HG02759 (cell line): ENCODE data around the gene RTL3.

Experiments used
- ATAC-seq: cut with Tn5 transposase; IDR thresholded peaks from one replicate; pipeline ENCODE4 v1.9.1; 2021; ENCODE audit warnings: mild to moderate bottlenecking, moderate library complexity; ENCODE audit not compliant: unreplicated experiment

The RTL3 gene

GRCh38 chrX:78619834-78620233, 39.3 kb downstream of the RTL3 start:
- ATAC-seq: no peak

GRCh38 chrX:78618987-78619386, 40.1 kb downstream of the RTL3 start:
- ATAC-seq: no peak

DNA sequence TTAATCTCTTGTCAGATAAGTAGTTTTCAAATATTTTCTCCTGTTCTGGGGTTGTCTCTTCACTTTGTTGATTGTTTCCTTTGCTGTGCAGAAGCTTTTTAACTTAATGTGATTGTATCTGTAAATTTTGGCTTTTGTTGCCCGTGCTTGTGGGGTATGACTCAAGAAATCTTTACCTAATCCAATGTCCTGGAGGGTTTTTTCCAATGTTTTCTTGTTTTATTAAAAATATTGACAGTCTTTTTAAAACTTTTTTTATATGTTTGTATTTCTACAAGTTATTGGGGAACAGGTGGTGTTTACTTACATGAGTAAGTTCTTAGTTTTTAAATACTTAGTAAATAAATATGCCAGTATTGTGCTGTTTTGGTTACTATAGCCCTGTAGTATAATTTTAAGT, 44.9 kb downstream of the RTL3 start:
- ATAC-seq: no peak
